Brain microvascular endothelial cell (primary cell): Measurements from ENCODE around the gene EBF3.

Source experiments
- DNase-seq: peaks from one replicate; pipeline ENCODE4 v3.0.0-alpha.2; 2020
- H3K27ac ChIP-seq: fragments of 250-450 bp; sonication (Bioruptor Pico); 2 replicates; pipeline ENCODE4 v1.5.1; 2020; ENCODE audit warnings: mild to moderate bottlenecking, moderate library complexity
- H3K27me3 ChIP-seq: fragments of 250-450 bp; sonication (Bioruptor Pico); replicated peaks from 2 replicates; pipeline ENCODE4 v1.5.1; 2020; ENCODE audit warnings: mild to moderate bottlenecking
- H3K36me3 ChIP-seq: fragments of 250-450 bp; sonication (Bioruptor Pico); replicated peaks from 2 replicates; pipeline ENCODE4 v1.5.1; 2020; ENCODE audit warnings: mild to moderate bottlenecking
- H3K4me3 ChIP-seq: 2 replicates; pipeline ENCODE4 v1.5.1; 2011; ENCODE audit warnings: low read depth, mild to moderate bottlenecking, control low read depth, low read length, moderate library complexity
- in situ Hi-C: cut with HindIII; loops from 2 replicates; pipeline ENCODE4 v1.10.0; 2017; ENCODE audit warnings: low sequenced_read_pairs, low pct_ligation_motif_present
- TF ChIP-seq, protein P1 (sequence below): IDR thresholded peaks from 2 replicates; pipeline ENCODE4 v1.5.1; 2011; ENCODE audit warnings: low read depth, mild to moderate bottlenecking, moderate library complexity, low read length, control low read depth, inconsistent platforms; ENCODE audit errors: missing control alignments

The EBF3 gene

DNA sequence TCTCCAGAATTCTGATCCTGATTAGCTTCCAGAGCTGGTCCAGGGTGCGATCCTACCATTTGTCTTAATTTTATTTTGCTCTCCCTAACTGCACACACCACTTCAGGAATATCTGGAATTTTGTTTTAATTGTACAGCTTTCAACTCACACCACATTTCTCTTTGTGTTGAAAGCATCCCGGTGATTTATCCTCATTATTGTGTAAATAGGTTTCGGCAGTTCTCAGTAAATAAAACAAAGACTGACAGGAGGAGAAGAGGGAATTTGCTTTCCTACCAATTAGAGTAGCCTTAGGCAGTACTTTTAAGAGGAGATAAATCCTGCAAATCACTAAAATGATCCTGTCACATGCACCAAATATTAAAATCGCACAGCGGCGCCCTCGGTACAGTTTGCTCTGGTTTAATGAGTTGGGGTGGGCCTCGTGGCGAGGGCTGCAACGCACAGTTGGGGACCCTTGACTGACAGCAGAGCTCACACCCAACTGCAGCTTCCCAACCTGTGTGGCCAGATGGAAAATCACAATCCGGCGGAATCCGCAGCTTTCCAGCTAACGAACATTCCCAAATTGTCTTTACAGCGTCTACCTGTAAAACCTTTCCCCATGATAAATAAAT lies 62.6 kb downstream of the EBF3 start:
- no peaks in the 10 kb centered on the region for H3K27me3 ChIP-seq
- no peak overlapping the region for H3K4me3 ChIP-seq
- no peaks in the 10 kb centered on the region for H3K36me3 ChIP-seq
- DNase-seq, result no peak
- TF ChIP-seq, protein P1, sequence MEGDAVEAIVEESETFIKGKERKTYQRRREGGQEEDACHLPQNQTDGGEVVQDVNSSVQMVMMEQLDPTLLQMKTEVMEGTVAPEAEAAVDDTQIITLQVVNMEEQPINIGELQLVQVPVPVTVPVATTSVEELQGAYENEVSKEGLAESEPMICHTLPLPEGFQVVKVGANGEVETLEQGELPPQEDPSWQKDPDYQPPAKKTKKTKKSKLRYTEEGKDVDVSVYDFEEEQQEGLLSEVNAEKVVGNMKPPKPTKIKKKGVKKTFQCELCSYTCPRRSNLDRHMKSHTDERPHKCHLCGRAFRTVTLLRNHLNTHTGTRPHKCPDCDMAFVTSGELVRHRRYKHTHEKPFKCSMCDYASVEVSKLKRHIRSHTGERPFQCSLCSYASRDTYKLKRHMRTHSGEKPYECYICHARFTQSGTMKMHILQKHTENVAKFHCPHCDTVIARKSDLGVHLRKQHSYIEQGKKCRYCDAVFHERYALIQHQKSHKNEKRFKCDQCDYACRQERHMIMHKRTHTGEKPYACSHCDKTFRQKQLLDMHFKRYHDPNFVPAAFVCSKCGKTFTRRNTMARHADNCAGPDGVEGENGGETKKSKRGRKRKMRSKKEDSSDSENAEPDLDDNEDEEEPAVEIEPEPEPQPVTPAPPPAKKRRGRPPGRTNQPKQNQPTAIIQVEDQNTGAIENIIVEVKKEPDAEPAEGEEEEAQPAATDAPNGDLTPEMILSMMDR, result no peak
- H3K27ac ChIP-seq, result no peak overlapping the region
- in situ Hi-C loops, result no loop called here

DNA sequence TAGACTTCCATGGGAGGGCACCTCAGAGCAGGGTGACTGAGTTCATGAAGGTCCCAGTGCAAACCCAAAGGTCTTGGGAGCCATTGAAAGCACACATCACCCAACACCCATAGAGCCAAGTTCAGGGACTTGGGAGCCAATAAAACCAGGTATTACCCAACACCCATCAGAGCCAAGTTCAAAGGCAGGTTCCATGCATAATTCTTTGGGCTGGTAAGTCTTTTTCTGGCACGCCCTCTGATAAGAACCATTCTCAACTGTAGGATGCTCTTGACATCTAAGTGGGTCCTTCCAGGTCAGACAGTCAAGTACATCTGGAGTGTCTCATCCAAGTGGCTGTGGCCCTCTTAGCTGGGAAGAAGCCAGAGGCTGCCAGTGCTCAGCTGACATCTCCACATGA lies 63.2 kb downstream of the EBF3 start:
- TF ChIP-seq, protein P1, result no peak
- in situ Hi-C loops, result no loop called here
- H3K27me3 ChIP-seq, result no peaks in the 10 kb centered on the region
- H3K36me3 ChIP-seq, result no peaks in the 10 kb centered on the region
- DNase-seq, result no peak
- no peak overlapping the region for H3K4me3 ChIP-seq
- no peak overlapping the region for H3K27ac ChIP-seq

DNA sequence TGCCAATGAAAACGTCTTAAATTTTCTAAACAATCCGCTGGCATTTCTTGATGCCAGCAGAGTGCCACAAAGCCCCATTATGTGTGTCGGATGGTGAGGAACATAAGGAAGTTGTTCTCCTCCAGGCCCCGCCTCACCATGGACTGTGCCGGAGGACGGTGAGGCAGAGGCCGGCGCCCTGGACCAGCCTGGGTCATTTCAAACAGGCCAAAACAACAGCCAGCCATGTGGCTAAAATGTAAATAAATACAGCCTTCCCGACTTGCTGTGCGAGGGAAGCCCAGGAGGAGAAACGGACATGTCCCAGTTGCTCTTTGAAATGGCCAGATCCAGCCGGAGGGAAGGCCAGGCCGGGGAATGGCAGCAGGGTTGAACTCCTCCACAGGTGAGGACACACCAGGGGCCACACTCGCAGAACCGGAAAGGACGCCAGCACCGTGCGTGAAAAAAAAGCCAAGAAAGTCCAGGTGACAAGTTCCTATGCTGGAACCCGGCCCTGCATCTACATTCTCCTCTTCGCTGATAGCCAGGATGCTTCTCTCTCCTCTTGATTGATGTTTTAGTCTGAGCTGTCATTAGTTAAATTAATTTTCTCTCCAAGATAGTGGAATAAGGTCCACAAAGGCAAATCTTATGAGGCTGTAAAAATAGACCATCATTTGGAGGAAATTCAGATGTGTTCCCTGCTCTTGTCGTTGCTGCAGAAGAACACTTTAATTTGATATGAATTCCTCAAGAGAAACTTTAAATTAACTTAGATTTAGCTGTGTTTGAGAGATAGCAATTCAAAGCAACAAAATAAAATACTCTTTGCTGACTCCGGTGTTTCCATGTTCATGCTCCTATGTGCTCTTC lies 64.6 kb downstream of the EBF3 start:
- TF ChIP-seq, protein P1, result no peak
- no peak overlapping the region for H3K4me3 ChIP-seq
- no peak overlapping the region for H3K27ac ChIP-seq
- H3K27me3 ChIP-seq, result no peaks in the 10 kb centered on the region
- no peaks in the 10 kb centered on the region for H3K36me3 ChIP-seq
- DNase-seq, result no peak
- in situ Hi-C loops, result no loop called here

DNA sequence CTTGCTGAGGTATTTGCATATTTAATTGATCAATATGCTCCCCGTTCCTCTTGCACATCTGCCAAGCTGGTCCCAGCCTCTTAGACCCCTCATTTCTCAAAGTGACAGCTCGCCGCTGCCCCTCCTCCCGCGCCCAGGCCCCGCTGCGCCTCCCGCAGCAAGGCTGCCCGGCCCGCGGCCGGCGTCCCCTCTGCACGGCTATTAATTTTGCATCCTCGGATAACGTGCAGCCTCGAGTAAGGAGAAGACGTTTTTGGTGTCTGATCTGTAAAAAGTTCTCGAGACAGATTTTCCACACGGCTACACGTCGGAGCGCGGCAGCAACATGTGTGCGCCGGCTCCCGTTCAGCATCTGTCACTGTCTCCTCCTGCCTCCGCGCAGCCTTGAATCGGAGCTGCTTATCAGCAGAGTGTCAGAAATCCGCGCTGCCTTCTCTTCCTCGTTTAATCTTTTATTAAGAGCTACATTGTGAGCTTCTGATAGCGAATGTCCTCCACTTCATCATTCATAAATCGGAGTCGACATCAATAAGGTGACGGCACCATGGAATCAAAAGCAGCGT lies 65.3 kb downstream of the EBF3 start:
- no peak overlapping the region for H3K27ac ChIP-seq
- H3K27me3 ChIP-seq, result no peaks in the 10 kb centered on the region
- in situ Hi-C loops, result no loop called here
- no peak overlapping the region for H3K4me3 ChIP-seq
- TF ChIP-seq, protein P1, result no peak
- H3K36me3 ChIP-seq, result no peaks in the 10 kb centered on the region
- no peak for DNase-seq

DNA sequence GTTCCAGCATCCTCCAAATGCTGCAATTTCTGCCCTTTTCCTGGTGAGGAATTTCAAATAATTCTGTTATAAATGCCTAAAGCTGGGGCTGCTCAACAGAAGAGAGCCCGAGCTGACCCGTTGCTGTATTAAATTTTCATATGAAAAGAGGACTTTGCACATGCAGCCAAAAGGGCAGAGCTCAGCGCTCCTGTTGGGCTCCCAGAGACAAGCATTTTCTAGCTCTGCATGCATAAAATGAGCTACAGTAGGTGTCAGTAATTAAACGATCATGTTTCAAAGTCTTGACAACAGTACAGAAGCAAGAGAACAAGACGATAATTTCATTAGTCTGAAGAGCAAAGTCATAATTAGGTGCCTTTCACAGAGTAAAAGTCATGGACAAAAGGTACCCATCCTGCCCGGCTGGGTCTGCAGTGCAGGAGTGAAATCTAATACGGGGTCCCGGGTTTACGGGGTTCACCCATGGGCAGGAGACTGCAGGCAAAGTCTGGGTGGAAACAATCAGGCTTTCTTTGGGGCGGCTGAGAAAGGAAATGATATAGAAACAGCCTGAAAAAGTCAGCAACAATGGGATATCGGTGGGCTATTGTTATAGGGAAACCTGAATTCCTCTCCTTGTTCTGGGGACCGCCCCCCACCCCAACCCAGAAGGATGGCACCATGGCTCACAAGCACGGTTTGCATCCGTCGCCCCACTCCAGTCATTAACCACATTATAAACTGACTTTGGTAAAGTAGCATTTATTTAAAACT lies 66.0 kb downstream of the EBF3 start:
- H3K27me3 ChIP-seq, result no peaks in the 10 kb centered on the region
- DNase-seq, result no peak
- H3K27ac ChIP-seq, result no peak overlapping the region
- no peaks in the 10 kb centered on the region for H3K36me3 ChIP-seq
- no peak overlapping the region for H3K4me3 ChIP-seq
- TF ChIP-seq, protein P1, result no peak
- in situ Hi-C loops, result no loop called here
